ENCODE results near the gene JAKMIP1. TPM values are rescaled to one million over a fixed set of nuclear protein-coding genes. Genes with fewer than 3 reads are reported as not detected.

The JAKMIP1 gene
- total RNA-seq, 1 experiment from 2014 or later, result not detected

- BruUV-seq (replicated peaks), result no TSS peak
- Histone ChIP-seq H3K4me3 (ENCODE audit: low read depth in 2 of 2, low read length in 2 of 2) (no peak overlapping the region), H3K36me3 (ENCODE audit: control insufficient read depth, insufficient read depth, low read length) (no peaks in the 10 kb centered on the region), H3K4me1 (ENCODE audit: control insufficient read depth, insufficient read depth, low read length) (no peaks in the 10 kb centered on the region), H3K27ac (ENCODE audit: low read length) (no peak overlapping the region), H3K9me3 (ENCODE audit: control insufficient read depth, insufficient read depth, low read depth, low read length) (no peaks in the 10 kb centered on the region), H3K27me3 (ENCODE audit: control insufficient read depth, insufficient read depth, low read length) (no peaks in the 10 kb centered on the region)
- CTCF ChIA-PET, result no interaction called here
- TF ChIP-seq CTCF (IDR thresholded peaks at IDR 0.05), result no peak
- TF ChIP-seq TCF7L2 (IDR thresholded peaks at IDR 0.05; ENCODE audit: low read depth, low read length), result no peak
- no peak for TF ChIP-seq POLR2AphosphoS5 (IDR thresholded peaks at IDR 0.05; ENCODE audit: low read depth, low read length)
- no peak for TF ChIP-seq SIN3A (IDR thresholded peaks at IDR 0.05; ENCODE audit: borderline replicate concordance, insufficient read depth, low read depth, low read length)
- no peak for TF ChIP-seq REST (IDR thresholded peaks at IDR 0.05; ENCODE audit: insufficient read depth in 1 of 2, low read depth in 2 of 2, low read length in 1 of 2)
- intact Hi-C loops (cut with micrococcal nuclease; ENCODE audit: unreplicated experiment) (no loop called here), in situ Hi-C loops (cut with HindIII; ENCODE audit: low pct_unique_long_range_greater_than_20kb, low sequenced_read_pairs) (no loop called here)
- DNase-seq (ENCODE audit: low read depth, low spot score) (no peak), ATAC-seq (no peak)
- POLR2A ChIA-PET, result no interaction called here
Measured at GRCh38 chr4:6175426-6175825, 24.9 kb downstream of the JAKMIP1 start.

GRCh38 chr4:6172927-6173200 lies 27.5 kb downstream of the JAKMIP1 start:
- ATAC-seq, result no peak
- Histone ChIP-seq H3K4me3 (ENCODE audit: low read depth in 2 of 2, low read length in 2 of 2) (no peak overlapping the region), H3K9me3 (ENCODE audit: control insufficient read depth, insufficient read depth, low read depth, low read length) (no peaks in the 10 kb centered on the region), H3K27me3 (ENCODE audit: control insufficient read depth, insufficient read depth, low read length) (no peaks in the 10 kb centered on the region), H3K4me1 (ENCODE audit: control insufficient read depth, insufficient read depth, low read length) (no peaks in the 10 kb centered on the region), H3K27ac (ENCODE audit: low read length) (no peak overlapping the region), H3K36me3 (ENCODE audit: control insufficient read depth, insufficient read depth, low read length) (no peaks in the 10 kb centered on the region)
- TF ChIP-seq POLR2AphosphoS5 (IDR thresholded peaks at IDR 0.05; ENCODE audit: low read depth, low read length), result no peak
- TF ChIP-seq TCF7L2 (IDR thresholded peaks at IDR 0.05; ENCODE audit: low read depth, low read length), result no peak
- no peak for TF ChIP-seq REST (IDR thresholded peaks at IDR 0.05; ENCODE audit: insufficient read depth in 1 of 2, low read depth in 2 of 2, low read length in 1 of 2)
- TF ChIP-seq CTCF (IDR thresholded peaks at IDR 0.05), result no peak
- no peak for TF ChIP-seq SIN3A (IDR thresholded peaks at IDR 0.05; ENCODE audit: borderline replicate concordance, insufficient read depth, low read depth, low read length)
- ChIA-PET CTCF (no interaction called here), POLR2A (no interaction called here)
- intact Hi-C loops (cut with micrococcal nuclease; ENCODE audit: unreplicated experiment), result no loop called here
- BruUV-seq (replicated peaks), result no TSS peak
- DNase-seq (ENCODE audit: low read depth, low spot score), result no peak
- in situ Hi-C loops (cut with HindIII; ENCODE audit: low pct_unique_long_range_greater_than_20kb, low sequenced_read_pairs), result no loop called here
